SKM-1 treated with dmso at 0.1 percent for 144 hours (cell line): ENCODE measurements around the gene CCSER2.
"Not testable (repeated sequence)": the region's sequence is repeated elsewhere in the genome, so short reads cannot be mapped to it uniquely, and the experiment has no call there.

Experiments
- DNase-seq: peaks from one replicate; lab custom pipeline; 2025; ENCODE audit not compliant: unreplicated experiment; lab: John Stamatoyannopoulos, UW

CCSER2 gene

DNA sequence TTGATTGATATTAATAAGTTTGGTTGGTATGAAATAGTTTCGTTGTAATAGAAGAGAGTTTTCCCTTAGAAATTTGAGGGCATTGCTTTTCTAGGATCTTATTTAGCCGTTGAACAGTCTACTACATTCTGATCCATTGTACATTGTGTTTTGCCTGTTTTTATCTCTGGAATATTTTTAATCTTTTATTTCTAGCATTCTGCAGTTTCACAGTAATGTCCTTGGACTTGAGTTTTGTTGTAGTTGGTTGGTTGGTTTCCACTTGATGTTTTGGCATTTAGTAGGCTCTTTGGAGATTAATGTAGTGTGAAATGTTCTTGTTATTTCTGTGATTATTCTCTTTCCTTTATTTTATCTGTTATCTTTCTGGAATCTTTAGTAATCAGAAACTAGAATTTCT, 112.4 kb downstream of the CCSER2 start:
- no peak for DNase-seq

DNA sequence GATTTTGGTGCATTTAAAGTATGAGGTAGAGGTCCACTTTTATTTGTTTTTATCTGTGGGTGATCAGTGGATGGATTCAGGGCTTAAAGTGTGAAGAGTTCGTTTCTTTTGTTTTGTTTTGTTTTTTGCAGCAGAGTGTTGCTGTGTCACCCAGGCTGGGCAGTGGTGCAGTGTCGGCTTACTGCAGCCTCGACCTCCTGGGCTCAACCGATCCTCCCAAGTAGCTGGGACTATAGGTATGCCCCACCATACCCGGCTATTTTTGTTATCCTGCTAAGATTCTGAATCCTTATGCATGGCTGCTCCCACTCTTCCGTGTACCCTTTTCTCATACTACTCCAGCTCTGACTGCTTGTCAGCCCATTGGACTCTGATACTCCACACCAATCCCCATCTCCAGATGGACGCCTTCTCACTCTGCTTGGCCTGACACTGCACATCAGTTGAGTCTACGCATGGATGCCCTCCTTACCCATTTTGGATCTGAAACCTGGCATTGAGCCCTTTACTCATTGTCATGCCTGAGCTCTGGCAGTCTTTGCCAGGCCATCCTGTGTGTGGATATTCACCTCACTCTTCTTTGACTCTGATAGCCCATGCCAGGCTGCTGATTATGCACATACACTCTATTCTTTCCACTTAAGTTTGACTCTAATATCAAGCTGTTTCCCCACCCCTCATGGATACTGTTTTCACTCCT, 119.5 kb downstream of the CCSER2 start:
- no peak for DNase-seq

DNA sequence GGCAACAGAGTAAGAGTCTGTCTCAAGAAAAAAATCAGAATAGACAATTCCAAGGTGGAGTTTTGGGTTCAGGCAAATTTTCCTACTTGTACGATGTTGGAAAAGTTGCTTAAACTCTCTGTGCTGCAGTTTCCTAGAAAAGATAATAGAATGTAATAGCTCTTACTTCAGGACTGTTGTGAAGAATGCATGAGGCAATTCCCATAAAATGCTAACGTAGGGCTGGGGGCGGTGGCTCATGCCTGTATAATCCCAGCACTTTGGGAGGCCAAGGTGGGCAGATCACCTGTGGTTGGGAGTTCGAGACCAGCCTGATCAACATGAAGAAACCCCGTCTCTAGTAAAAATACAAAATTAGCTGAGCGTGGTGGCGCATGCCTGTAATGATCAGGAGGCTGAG, 121.0 kb downstream of the CCSER2 start:
- not testable (repeated sequence) for DNase-seq

DNA sequence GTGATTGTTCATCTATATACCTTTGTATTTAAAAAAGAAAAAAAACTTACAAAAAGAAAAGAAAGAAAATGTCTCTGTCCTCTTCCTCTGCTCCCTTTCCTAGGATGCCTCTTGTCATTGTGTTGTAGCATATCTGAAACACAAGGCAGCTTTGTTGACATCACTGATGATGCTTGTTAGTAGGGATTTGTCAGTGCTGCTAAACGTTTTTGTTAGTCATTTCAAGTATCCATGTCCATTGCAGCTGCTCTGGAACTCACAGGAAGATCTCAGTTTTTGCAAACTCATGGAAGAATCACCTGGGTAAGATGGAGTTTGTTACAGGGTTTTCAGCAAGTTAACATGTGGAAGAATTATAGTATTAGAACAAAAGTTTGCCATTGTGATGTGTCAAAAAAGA, 123.6 kb downstream of the CCSER2 start:
- DNase-seq: no peak

DNA sequence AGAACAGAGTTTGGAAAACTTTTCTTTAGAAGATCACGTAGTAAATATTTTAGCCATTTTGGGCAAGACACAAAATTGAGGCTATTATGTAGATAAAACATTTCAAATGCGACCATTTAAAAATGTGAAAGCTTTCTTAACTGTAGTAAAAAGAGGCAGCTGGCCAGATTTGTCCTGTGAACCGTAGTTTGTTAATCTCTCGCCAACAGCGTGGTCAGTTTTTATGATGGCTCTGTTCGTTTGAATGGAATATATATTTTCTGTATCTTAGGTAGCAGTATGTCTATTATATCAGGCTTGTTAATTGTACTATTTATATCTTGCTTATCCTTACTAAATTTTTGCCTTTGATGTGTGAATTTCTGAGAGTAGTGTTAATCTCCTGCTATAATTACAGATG, 124.9 kb downstream of the CCSER2 start:
- DNase-seq: no peak

DNA sequence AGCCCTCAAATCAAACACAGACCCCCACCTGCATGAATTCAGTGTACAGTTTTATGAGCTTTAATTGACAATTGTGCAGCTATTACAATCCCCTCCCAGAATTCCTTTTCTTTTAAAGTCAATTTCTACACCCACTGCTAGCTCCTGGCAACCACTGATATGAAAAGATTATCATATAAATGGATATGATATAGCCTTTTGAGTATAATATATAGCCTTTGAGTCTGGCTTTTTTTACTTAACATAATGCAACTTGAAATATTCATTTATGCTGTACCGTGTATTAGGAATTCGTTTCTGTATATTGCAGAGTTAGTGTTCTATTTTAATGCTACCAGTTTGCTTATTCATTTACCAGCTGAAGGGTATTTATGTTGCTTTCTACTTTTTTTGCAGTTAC, 127.7 kb downstream of the CCSER2 start:
- no peak for DNase-seq

DNA sequence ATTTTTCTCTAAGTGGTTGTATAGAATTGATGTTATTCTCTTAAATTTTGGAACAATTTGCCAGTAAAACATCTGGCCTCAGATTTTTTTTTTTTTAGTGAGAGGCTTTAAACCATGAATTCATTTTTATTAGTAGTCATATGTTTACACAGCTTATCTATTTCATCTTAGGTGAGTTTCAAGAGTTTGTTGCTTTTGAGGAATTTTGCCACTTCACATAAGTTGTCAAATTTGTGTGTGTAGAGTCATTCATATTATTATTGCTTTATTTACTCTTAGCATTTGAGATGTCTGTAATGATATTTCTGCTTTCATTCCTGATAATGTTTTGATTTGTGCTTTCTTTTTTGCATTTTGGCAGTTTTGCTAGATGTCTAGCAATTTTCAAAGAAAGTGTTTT, 132.1 kb downstream of the CCSER2 start:
- no peak for DNase-seq

DNA sequence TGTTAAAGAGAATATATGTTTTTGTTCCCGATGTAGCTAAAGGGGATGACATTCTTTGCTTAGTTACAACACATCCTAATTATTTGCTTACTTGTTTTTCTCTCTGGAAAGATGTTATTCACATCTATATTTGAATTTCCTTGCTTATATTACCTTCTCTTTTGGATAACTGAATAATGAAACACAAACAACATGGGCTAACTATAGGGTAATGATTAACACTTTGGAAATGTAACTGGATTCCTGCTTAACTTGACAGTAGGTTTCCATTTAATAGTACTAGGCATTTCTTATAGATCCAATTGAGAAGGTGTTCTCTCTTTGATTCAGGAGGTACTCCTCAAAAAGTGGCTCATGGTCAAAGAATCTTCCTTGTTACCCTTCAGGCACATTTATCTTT, 141.1 kb downstream of the CCSER2 start:
- DNase-seq: no peak

DNA sequence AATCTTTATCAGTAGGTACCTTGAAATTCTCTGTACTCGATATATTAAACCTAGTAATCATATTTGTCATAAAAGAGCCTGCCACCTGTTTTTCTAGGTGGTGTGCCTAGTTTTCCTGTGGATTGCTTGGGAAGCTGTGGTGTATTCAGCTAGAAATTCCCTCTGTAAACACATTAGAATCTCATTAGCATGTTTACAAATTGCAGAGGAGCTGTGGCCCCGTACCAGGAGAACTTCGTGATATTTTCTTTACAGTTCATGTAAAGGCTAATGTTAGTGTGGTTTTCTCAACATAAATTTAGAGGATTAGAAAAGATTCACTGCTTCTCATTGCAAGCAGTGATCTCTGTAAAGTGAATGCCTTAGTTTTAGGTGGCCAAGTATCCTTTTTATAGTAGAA, 144.7 kb downstream of the CCSER2 start:
- DNase-seq: no peak

DNA sequence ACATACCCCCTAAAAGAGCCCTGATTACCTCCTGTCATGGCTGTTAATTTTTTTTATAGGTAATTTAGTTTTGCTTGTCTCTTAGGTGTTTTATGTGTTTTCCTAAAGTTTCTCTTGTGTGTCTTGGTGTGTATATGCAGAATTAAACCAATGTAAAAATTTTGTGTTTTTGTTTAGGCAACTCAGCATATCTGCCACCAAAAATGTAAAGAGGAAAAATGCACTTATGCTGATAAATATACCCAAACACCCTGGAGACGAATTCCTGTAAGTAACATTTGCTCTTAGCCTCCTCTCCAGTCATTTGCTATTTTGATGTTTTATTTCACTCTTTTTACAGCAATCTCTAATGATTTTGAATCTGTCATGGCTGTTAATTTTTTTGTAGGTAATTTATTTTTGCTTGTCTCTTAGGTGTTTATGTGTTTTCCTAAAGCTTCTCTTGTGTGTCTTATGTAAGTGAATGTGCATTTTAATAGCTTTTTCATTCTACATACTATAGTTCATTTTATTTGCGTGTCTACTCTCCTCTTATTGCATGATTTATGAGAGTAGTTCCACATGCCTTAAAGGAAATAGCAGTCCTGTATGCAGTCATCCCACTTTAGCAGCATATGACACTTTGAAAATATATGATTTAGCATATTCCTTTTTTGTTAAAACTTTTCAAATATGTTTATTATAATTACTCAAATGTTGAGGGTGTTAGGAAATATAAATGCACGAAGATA, 149.2 kb downstream of the CCSER2 start:
- no peak for DNase-seq

DNA sequence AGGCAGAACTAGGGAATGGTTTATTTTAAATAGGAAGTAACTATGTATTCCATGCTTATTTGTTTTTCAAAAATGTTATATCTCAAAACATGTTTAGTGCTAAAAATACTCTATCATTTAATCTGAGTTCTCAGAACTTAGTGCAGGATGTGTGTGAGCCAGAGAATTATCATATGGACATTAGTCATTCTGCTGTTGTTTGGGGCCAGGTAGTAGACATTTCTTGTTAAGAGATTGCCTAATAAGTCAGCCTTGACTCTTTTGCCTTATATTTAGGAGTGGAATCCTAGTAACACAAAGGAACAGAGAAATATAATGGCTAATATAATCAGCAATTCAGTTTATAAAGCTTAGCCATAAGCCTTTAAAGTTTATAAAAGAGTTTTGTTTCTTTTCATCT, 149.8 kb downstream of the CCSER2 start:
- no peak for DNase-seq

DNA sequence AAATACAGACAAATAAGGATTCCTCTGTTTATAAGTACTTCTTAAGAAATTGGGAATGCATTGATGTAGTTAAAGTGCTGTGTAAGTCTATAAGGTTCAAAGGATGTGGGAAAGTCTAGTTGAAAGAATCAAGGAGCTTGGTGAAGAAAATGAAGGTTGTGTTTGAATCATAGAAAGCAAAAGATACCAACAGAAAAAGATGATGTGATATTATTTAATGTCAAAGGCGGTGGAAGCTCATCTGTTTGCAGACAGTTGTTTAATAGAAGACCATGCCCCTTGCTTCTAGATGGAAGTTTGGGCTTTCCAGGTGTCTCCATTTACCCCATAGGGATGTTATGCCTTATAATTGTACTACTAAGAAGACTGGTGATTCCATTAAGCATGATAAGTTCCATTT, 150.3 kb downstream of the CCSER2 start:
- no peak for DNase-seq

DNA sequence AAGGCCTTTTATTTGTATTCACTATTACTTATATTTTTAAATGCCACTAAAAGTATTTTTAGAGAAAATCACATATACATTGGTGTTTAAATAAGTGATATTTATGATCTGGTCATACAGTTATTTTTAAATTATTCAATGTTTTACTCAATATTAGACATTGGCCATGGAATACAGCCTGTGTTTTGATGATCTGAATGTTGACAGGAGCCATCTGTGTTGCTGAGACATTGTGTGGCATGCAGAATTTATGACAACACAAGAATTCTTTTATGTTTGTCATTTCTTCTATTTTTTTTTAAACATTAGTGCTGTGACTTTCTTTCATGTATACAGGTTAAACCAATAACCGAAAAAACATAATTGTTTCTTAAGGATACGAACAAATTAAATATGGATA, 156.2 kb downstream of the CCSER2 start:
- no peak for DNase-seq

DNA sequence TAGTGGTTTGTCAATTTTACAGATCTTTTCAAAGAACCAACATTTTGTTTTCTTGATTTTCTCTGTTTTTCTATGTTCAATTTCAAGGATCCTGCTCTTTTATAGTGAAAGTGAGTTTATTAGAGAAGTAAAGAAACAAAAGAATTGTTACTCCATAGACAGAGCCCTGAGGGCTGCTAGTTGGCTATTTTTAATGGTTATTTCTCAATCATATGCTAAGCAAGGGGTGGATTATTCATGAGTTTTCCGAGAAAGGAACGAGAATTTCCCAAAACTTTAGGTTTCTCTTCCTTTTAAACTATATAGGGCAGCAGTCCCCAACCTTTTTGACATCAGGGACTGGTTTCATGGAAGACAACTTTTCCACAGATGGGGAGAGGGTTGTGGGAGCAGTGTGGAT, 165.0 kb downstream of the CCSER2 start:
- DNase-seq: no peak

DNA sequence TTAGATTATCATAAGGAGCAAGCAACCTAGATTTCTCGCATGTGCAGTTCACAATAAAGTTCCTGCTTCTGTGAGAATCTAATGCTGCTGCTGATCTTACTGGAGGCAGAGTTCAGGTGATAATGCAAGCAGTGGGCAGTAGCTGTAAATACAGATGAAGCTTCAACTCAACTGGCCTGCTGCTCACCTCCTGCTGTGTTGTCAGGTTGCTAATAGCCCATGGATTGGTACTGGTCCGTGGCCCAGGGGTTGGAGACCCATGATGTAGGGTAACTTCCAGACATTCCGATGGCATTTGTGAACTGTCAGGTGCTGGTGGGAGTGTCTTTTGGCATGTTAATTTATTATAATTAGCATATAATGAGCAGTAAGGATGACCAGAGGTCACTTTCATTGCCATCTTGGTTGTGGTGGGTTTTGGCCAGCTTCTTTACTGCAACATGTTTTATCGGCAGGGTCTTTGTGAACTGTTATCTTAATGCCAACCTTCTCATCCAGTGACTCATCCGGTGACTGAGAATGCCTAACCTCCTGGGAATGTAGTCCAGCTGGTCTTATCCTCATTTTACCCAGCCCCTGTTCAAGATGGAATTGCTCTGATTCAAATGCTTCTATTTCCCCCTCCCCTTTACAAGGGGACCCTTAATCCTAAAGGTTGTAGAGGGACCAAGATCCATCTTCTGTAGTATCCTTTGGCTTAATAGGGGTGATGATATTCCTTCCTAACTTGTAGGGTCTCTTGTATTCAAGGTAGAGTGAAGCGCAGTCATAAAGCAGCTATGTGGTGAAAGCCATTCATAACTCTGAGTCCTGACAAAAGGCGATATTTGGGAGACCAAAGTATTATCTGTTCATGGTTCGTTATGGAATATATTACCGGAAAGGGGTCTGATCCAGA, 165.8 kb downstream of the CCSER2 start:
- DNase-seq: no peak

DNA sequence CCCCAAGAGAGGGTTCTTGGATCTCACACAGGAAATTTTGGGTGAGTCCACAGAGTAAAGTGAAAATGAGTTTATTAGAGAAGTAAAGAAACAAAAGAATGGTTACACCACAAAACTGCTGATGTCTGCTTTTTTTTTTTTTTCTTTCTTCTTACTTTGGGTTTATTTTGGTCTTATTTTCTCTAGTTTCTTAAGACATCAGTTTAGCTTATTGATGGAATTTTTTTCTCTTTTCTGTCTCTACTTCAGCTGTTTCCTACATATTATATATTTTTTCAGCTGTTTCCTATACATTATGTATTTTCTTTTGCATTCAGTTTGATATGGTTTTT, 166.4 kb downstream of the CCSER2 start:
- no peak for DNase-seq

DNA sequence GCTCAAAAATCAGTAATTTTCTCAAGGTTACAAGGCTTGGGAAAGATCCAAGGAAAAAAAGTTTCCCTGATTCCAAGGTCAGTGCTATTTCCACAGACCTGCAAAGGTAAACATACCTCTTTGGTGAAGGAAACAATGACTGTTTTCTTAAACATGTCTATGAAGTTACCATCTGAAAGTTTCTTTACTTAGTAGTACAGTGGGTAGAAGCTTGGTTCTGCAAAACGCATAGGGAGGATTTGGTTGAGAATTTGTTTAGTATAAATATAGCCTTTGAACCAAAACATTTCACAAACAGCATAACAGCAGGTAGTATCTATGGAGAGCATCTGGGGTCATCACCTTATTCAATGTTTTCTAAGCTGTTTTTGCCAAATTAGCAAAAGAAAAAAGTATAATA, 169.6 kb downstream of the CCSER2 start:
- DNase-seq: no peak

DNA sequence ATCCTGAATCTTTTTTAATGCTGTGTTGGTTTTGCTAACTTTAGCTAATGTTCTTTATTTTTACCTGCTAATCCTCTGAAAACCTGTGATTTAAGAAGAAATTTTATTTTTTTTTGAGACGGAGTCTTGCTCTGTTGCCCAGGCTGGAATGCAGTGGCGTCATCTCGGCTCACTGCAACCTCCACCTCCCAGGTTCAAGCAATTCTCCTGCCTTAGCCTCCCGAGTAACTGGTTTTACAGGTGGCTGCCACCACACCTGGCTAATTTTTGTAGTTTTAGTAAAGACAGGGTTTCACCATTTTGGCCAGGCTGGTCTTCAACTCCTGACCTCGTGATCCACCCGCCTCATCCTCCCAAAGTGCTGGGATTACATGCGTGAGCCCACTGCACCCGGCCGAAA, 170.7 kb downstream of the CCSER2 start:
- not testable (repeated sequence) for DNase-seq

DNA sequence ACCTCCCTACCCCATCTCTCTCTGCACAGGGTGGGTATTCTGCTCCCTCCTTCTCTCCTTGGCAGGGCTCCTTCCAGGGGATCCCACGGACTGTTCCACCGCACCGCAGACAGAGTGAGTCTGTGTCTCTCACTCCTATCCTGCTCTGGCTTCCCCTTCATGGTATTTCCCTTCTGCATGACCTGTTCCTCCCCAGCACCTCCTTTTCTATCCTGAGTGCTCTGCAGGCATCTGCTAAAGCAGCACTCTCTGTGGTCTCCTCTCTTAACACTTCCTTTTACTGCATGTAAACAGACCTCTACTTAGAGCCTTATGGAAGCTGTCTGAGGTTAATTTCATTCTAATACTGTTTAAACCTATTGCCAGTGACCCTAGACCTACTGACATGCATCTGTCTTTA, 171.5 kb downstream of the CCSER2 start:
- no peak for DNase-seq

DNA sequence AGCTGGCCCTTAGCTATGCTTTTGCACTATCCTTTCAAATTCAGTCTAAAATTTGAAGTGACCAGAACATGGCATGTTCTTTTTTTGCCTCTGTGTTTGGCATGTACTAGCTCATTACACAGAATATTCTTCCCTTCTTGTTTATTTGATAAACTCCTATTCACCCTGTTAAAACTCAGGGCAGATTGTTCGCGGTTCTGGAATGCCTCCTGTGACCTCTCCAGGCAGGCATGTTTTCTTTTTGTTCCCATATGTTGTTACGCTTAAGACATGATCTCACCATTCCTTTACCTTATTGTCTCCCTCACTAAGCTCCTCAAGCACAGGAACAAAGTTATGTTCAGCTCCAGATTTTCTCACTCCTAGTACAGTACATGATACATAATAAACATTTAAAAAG, 181.7 kb downstream of the CCSER2 start:
- no peak for DNase-seq

DNA sequence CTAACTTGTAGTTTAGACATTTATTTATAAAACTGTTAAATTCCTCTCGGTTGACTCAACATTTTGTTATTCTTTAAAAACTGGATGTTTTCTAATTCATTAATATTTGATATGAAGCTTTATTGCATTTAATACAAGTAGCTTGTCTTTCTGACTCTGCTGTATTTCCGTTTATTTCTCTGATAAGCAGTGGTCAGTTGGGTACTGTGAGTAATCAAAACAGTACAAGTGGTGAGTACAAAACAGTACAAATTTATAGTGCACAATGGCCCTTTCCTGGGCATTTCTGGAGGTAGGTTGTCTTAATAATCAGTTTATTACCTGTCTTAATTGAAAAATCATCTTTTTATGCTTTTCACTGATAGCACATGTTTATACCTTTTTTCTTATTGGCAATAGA, 182.7 kb downstream of the CCSER2 start:
- DNase-seq: no peak

DNA sequence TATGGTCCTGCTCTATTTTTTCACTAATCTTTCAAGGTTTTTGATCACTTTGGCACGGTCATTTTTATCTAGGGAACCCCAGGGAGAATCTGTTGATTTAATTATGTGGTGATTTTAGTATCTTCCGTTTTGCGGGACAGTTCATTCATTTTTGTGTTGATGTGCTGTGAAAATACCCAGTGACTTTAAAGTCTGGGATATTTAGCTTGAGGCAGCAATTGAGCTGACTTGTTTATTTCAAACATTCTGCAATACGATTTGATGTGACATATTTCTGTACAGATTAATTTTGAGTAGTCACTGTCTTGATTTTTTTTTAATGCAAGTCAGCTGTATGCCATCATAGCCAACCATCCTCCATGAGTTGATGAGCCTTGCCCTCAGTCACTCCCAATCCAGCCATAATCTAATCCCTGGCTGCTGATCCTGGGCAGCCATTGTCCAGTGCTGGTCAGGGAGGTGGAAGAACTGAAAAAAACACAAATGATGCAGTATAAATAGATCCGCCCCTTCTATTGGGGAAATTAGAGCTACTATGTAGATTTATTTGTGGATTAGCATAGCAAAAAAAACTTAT, 183.4 kb downstream of the CCSER2 start:
- DNase-seq: no peak
